PFSK-1 (cell line): ENCODE results near the gene NTMT1.

ENCODE experiments used
- FOXP2 ChIP-seq: optimal IDR thresholded peaks from 2 replicates; pipeline ENCODE3; 2011; ENCODE audit warnings: borderline replicate concordance, control low read depth, inconsistent platforms; ENCODE audit not compliant: insufficient read depth; ENCODE audit errors: extremely low read length, extremely low read depth
- POLR2AphosphoS5 ChIP-seq: IDR thresholded peaks from 2 replicates; pipeline ENCODE4 v1.6.1; 2012; ENCODE audit warnings: low read depth, mild to moderate bottlenecking, control low read depth, low read length, moderate library complexity
- SIN3A ChIP-seq: IDR thresholded peaks from 2 replicates; pipeline ENCODE4 v1.6.1; 2012; ENCODE audit warnings: mild to moderate bottlenecking, low read length, moderate library complexity, borderline replicate concordance; ENCODE audit not compliant: insufficient read depth
- TAF1 ChIP-seq: IDR thresholded peaks from 2 replicates; pipeline ENCODE4 v1.6.1; 2012; ENCODE audit warnings: low read length, control low read depth, borderline replicate concordance; ENCODE audit not compliant: insufficient read depth
- TF ChIP-seq, protein P1 (sequence below), 2 experiments: IDR thresholded peaks; 2 replicates each; pipeline versions ENCODE4 v1.6.1 to v1.8.0; 2011 to 2012; ENCODE audit warnings: low read depth in 2 of 2, low read length in 2 of 2, control low read depth in 1 of 2, inconsistent platforms in 1 of 2, mild to moderate bottlenecking in 1 of 2, moderate library complexity in 1 of 2; ENCODE audit not compliant: insufficient read depth in 1 of 2

NTMT1 gene

DNA sequence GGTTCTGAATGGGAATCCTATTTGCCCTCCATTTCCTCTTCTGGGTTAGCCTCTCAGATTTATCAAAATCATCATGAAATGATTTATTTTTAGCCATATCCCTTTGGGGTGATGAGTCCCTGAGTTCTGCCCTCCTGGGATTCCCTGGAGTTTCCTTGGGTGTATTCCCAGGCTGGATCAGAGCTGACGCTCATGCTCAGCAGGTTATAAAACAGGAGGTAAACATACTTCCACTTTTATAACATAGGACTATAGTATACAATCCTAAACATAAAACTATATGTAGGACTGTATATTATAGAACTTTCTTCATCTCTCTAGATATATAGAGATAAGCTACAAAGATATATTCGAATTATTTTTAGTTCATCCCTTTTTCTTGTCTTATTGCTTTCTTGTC is 35.1 kb downstream of the NTMT1 start:
- TF ChIP-seq, protein P1, sequence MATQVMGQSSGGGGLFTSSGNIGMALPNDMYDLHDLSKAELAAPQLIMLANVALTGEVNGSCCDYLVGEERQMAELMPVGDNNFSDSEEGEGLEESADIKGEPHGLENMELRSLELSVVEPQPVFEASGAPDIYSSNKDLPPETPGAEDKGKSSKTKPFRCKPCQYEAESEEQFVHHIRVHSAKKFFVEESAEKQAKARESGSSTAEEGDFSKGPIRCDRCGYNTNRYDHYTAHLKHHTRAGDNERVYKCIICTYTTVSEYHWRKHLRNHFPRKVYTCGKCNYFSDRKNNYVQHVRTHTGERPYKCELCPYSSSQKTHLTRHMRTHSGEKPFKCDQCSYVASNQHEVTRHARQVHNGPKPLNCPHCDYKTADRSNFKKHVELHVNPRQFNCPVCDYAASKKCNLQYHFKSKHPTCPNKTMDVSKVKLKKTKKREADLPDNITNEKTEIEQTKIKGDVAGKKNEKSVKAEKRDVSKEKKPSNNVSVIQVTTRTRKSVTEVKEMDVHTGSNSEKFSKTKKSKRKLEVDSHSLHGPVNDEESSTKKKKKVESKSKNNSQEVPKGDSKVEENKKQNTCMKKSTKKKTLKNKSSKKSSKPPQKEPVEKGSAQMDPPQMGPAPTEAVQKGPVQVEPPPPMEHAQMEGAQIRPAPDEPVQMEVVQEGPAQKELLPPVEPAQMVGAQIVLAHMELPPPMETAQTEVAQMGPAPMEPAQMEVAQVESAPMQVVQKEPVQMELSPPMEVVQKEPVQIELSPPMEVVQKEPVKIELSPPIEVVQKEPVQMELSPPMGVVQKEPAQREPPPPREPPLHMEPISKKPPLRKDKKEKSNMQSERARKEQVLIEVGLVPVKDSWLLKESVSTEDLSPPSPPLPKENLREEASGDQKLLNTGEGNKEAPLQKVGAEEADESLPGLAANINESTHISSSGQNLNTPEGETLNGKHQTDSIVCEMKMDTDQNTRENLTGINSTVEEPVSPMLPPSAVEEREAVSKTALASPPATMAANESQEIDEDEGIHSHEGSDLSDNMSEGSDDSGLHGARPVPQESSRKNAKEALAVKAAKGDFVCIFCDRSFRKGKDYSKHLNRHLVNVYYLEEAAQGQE (IDR thresholded peaks at IDR 0.05; ENCODE audit: insufficient read depth in 1 of 2, low read depth in 2 of 2, low read length in 2 of 2) = no peak
- TF ChIP-seq FOXP2 = no peak
- no peak for TF ChIP-seq SIN3A
- TF ChIP-seq POLR2AphosphoS5 = no peak
- no peak for TF ChIP-seq TAF1

DNA sequence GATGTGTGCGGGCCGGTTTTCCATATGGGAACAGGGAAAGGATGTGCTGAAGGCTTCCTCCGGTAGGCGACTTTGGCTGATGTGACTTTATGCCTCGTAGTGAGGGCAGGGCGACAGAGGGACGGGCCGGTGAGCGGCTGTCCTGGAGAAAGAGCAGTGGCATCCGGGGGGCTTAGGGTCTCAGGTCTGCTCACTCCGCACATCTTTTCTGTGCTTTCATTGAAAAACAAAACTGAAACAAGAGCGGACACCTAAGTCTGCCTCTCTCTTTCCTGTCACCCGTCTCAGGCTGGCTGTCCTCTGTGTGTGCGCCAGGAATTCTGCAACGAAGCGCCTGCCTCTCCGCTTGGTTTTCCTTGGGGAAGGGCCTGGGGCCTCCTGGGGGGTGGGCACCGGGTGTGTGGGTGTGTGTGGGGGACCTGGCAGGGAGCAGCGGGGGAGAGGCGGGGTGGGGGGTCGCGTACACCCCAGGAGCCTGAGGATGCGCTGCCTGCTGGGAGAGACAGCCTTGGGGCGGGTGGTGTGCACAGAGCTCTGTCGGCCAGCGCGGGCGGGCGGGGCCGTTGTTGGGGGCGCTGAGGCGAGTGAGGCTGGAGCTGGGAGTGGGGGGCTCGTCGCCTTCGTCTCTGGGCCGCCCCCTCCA is 38.9 kb downstream of the NTMT1 start:
- TF ChIP-seq, protein P1 (IDR thresholded peaks at IDR 0.05; ENCODE audit: insufficient read depth in 1 of 2, low read depth in 2 of 2, low read length in 2 of 2) = no peak
- no peak for TF ChIP-seq POLR2AphosphoS5
- TF ChIP-seq FOXP2 = no peak
- no peak for TF ChIP-seq SIN3A
- no peak for TF ChIP-seq TAF1

DNA sequence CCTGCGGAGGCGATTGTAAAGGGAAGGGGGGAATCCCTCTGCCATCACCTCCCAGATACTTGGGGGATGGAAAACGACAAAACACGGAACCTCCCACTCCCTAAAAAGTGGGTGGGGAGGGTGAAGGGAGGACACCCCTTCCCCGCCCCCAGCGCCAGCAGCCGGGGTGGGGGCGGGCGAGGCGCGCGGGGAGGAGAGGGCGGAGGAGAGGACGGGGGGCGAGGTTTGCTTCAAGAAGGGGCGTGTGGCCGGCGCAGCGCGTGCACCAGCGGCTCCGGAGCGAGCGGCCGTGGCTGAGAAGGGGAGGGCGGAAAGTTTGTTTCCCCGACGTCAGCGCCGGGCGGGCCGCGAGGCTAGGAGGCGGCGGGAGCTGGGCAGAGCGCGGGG is 39.4 kb downstream of the NTMT1 start, which contains the start of gene PRRX2:
PRRX2 (plus strand) TSS at position 259 of the 387 bp plus-strand sequence. CDS start 221 bp downstream, outside the sequence.
- TF ChIP-seq TAF1 (no peak), SIN3A (no peak), POLR2AphosphoS5 (no peak), FOXP2 (no peak)
- TF ChIP-seq, protein P1 (IDR thresholded peaks at IDR 0.05; ENCODE audit: insufficient read depth in 1 of 2, low read depth in 2 of 2, low read length in 2 of 2) = no peak

DNA sequence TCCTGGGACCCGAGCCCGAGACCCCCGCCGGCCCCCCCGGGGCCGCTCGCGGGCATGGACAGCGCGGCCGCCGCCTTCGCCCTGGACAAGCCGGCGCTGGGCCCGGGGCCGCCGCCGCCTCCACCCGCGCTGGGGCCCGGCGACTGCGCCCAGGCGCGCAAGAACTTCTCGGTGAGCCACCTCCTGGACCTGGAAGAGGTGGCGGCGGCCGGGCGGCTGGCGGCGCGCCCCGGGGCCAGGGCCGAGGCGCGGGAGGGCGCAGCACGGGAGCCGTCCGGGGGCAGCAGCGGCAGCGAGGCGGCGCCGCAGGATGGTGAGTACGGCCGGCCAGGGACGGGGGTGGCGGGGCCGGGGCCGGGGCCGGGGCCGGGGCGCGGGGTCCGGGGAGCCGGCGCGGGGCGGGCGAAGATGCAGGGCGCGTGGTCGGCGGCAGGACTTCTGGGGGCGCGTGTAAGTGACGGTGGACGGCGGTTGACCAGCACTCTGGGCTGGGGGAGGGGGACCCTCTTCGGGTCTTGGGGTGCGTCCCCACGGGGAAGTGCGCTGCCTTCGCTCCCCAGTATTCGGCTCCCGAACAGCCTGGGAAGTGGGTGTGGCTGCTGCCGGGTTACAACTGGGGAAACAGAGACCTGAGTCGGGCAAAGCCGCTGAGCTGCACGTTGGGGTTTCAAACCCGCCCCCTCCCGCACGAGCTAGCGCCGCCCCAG is 40.0 kb downstream of the NTMT1 start:
- TF ChIP-seq FOXP2 (no peak), TAF1 (no peak), POLR2AphosphoS5 (no peak), SIN3A (no peak)
- TF ChIP-seq, protein P1 (IDR thresholded peaks at IDR 0.05; ENCODE audit: insufficient read depth in 1 of 2, low read depth in 2 of 2, low read length in 2 of 2) = no peak
